Lower leg skin (tissue), 4 donors: Measurements from ENCODE around the gene PRR35. TPM values are rescaled to one million over a fixed set of nuclear protein-coding genes. Genes with fewer than 3 reads are reported as not detected.

Experiments
- DNase-seq, 2 donors: peaks; one replicate each; pipeline ENCODE4 v3.0.0-alpha.2; 2019; ENCODE audit warnings: low spot score in 2 of 2
- H3K4me3 ChIP-seq: fragments of 200-600 bp; sonication (generic); 2 replicates; pipeline ENCODE4 v1.5.1; 2017; ENCODE audit warnings: mild to moderate bottlenecking, low read depth; ENCODE audit not compliant: poor library complexity, severe bottlenecking
- POLR2A ChIP-seq, 2 donors: fragments of 450-650 bp; IDR thresholded peaks; one replicate each; pipeline ENCODE4 v1.6.1; 2016 to 2017; ENCODE audit warnings: antibody characterized with exemption in 2 of 2, mild to moderate bottlenecking in 1 of 2, moderate library complexity in 1 of 2
- WGBS, 2 donors: methylation state at CpG; one replicate each; pipeline ENCODE4 v1.1.5; 2018; 5-methylcytosine and 5-hydroxymethylcytosine counted together
- intact Hi-C: fragments of 100-400 bp; cut with DNase I; formaldehyde crosslinking; loops from one replicate; pipeline ENCODE4 v1.15.0; 2023; ENCODE audit warnings: low total_unique reads
- total RNA-seq, 4 donors: library from RNA; depleted of rRNA; stranded (reverse); fragments of >200 nt; gene quantifications; one replicate each; pipeline ENCODE4 v1.1.0, GENCODE V29; 2016
- TF ChIP-seq, protein P1 (sequence below), 3 donors: fragments of 450-650 bp; IDR thresholded peaks; one replicate each; pipeline ENCODE4 v1.5.1; 2016; ENCODE audit warnings: antibody characterized with exemption in 3 of 3, mild to moderate bottlenecking in 3 of 3, moderate library complexity in 2 of 3

PRR35 gene
- total RNA-seq, 4 donors from 2014 or later, result not detected

DNA sequence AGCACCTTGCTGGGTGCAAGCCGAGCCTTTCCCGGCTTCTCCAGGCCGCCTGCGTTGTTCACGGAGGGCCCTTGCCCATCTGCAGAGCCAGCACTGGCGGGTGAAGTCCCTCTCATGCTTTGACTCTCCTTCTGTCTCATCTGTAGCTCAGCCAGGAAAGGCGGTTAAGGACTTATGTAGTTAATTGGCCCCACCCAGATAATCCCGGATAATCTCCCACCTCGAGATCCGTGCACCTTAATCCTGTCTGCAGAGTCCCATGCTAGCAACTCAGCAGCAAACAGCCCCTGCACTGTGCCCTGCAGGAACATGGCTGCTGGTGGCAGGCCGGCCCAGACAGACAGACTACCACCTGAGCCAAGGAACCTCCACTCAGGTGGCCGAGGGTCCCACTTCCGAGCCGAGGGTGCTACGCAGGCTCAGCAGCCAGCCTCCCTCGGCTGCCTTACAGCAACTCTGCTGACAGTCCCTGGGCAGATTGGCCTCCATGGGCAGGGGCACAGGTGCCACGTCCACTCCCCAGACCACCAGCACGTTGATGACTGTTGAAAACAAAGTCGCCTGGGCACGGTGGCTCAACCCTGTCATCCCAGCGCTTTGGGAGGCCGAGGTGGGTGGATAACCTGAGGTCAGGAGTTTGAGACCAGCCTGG lies 46.6 kb downstream of the PRR35 start:
- no peak for DNase-seq
- no peak overlapping the region for H3K4me3 ChIP-seq
- intact Hi-C loops, result no loop called here
- 86 to 91% methylated on average over 14 to 21 of the region's 22 CpGs for WGBS, 2 donors
- TF ChIP-seq, protein P1, sequence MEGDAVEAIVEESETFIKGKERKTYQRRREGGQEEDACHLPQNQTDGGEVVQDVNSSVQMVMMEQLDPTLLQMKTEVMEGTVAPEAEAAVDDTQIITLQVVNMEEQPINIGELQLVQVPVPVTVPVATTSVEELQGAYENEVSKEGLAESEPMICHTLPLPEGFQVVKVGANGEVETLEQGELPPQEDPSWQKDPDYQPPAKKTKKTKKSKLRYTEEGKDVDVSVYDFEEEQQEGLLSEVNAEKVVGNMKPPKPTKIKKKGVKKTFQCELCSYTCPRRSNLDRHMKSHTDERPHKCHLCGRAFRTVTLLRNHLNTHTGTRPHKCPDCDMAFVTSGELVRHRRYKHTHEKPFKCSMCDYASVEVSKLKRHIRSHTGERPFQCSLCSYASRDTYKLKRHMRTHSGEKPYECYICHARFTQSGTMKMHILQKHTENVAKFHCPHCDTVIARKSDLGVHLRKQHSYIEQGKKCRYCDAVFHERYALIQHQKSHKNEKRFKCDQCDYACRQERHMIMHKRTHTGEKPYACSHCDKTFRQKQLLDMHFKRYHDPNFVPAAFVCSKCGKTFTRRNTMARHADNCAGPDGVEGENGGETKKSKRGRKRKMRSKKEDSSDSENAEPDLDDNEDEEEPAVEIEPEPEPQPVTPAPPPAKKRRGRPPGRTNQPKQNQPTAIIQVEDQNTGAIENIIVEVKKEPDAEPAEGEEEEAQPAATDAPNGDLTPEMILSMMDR (IDR thresholded peaks at IDR 0.05), result no peak
- TF ChIP-seq POLR2A (IDR thresholded peaks at IDR 0.05), result no peak

DNA sequence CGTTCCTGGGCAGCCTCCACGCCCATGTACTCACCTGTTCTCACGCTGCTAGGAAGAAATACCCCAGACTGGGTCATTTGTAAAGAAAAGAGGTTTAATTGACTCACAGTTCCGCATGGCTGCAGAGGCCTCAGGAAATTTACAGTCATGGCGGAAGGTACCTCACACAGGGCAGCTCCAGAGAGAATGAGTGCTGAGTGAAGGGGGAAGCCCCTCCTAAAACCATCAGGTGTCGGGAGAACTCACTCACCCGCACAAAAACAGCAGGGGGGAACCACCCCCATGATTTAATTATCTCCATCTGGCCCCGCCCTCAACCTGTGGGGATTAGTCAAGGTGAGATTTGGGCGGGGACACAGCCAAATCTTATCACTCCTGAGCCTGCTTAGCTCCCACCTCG lies 47.8 kb downstream of the PRR35 start:
- intact Hi-C loops, result no loop called here
- DNase-seq, result no peak
- WGBS, 2 donors, result 76 to 80% methylated on average over 10 of the region's 10 CpGs
- H3K4me3 ChIP-seq, result no peak overlapping the region
- TF ChIP-seq, protein P1 (IDR thresholded peaks at IDR 0.05), result no peak
- TF ChIP-seq POLR2A (IDR thresholded peaks at IDR 0.05), result no peak

DNA sequence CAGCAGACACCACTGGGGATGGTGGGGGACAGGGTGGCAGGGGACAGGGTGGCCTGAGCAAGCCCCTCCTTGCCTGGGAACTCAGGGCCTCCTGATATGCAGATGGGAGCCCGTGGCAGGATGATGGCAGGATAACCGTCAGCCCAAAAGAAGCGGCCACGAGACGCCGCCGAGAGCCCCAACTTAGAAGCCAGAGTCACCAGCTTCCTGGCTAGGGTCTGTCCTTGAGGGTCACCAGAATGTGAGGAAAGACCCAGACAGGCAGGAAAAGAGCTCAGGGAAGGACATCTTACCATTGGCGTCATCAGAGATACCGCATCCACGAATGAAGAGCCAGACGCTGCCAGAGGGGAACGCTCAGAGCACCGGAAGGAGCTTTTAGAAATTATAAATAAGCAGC lies 49.1 kb downstream of the PRR35 start:
- no peak overlapping the region for H3K4me3 ChIP-seq
- WGBS, 2 donors, result 90 to 91% methylated on average over 13 of the region's 13 CpGs
- intact Hi-C loops, result no loop called here
- DNase-seq, result no peak
- TF ChIP-seq, protein P1 (IDR thresholded peaks at IDR 0.05), result no peak

DNA sequence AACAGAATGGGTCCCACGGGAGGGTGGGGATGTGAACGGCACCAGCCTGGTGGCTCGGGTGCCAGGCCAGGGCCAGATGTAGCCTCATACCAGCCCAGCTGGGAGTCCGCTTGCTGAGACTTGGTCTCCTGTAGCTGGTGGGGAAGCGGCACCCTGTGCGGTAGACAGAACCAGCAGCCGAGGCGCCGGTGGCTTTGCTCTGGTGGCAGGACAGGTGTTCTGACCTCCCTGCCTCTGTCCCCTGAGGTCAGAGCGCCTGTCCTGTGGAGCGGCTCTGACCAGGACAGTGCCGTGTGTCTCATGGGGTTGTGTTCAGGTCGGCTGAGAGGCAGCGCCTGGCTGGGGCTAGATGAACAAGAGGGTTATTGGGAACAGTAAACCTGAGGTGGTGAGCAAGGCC lies 49.8 kb downstream of the PRR35 start:
- intact Hi-C loops, result no loop called here
- WGBS, 2 donors, result 91% methylated on average over 8 to 14 of the region's 14 CpGs
- no peak for DNase-seq
- TF ChIP-seq, protein P1 (IDR thresholded peaks at IDR 0.05), result no peak
- no peak for TF ChIP-seq POLR2A (IDR thresholded peaks at IDR 0.05)
- no peak overlapping the region for H3K4me3 ChIP-seq

DNA sequence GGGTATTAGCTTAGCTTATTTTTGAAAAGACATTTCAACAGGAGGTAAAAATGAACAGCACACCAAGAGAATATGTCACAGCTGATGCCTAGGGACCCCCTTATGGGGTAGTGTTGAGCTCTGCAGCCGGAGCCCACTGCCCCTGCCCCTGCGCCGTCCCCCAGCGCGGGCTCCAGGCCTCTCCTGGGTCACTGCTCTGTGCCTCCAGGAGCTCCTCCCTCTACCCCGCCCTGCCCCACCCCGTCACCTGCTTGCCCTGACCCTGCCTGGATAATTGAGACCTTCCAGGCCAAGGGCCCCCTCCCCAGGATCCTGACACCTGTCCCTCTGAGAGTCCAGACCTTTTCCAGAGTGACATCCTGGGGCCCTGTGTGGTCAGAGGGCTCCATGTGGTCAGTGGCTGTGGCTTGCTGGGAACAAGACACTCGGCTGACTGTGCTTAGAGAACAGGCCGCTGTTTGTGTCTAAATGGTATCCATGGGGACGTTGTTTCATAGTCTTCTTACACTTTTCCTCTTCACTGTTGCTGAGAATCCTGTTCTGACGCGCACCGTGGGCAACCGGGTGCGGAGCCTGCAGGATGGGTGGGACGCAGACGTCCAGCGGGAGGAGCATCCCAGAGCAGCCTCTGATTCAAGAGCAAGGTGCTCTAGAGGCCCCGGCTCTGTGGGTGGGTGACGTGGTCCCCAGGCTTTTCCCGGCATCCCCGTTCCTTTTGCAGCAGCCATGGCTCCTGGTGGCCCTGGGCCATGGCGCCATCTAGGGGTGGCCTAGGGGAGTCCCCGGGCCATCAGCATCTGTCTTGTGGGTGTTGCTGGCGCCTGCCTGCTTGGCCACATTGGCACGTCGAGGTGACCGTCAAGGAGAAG lies 50.6 kb downstream of the PRR35 start:
- intact Hi-C loops, result no loop called here
- no peak for DNase-seq
- no peak overlapping the region for H3K4me3 ChIP-seq
- TF ChIP-seq, protein P1 (IDR thresholded peaks at IDR 0.05), result no peak
- TF ChIP-seq POLR2A (IDR thresholded peaks at IDR 0.05), result no peak
- 54 to 56% methylated on average over 22 of the region's 28 CpGs for WGBS, 2 donors
